Activated naive CD4-positive, alpha-beta T cell treated with anti-CD3 and anti-CD28 coated beads, Interleukin-2, amount 10 ng/mL, durations not matched to agents 7 days and 5 days (primary cell): ENCODE results near the gene THRAP3.

ENCODE experiments used
- CTCF ChIA-PET: fragments of 350-600 bp; sonication (Branson Sonifier 250); formaldehyde crosslinking; loops from one replicate; lab custom pipeline; 2021; ENCODE audit warnings: antibody characterized with exemption; lab: Charles Lee
- DNase-seq: peaks from one replicate; pipeline ENCODE4 v3.0.0-alpha.2; 2020
- H3K27ac Mint-ChIP-seq: one replicate; pipeline ENCODE4 v1.8.0; 2021; ENCODE audit warnings: mild to moderate bottlenecking, moderate library complexity, mixed read lengths
- H3K27me3 Mint-ChIP-seq: one replicate; pipeline ENCODE4 v1.8.0; 2021; ENCODE audit warnings: mild to moderate bottlenecking, mixed read lengths
- H3K36me3 Mint-ChIP-seq: one replicate; pipeline ENCODE4 v1.8.0; 2021; ENCODE audit warnings: mixed read lengths
- H3K4me1 Mint-ChIP-seq: one replicate; pipeline ENCODE4 v1.8.0; 2021; ENCODE audit warnings: mixed read lengths
- H3K4me3 Mint-ChIP-seq: one replicate; pipeline ENCODE4 v1.8.0; 2021; ENCODE audit warnings: mild to moderate bottlenecking, moderate library complexity, mixed read lengths
- H3K9me3 Mint-ChIP-seq: one replicate; pipeline ENCODE4 v1.8.0; 2021; ENCODE audit warnings: mixed read lengths

Gene THRAP3

DNA sequence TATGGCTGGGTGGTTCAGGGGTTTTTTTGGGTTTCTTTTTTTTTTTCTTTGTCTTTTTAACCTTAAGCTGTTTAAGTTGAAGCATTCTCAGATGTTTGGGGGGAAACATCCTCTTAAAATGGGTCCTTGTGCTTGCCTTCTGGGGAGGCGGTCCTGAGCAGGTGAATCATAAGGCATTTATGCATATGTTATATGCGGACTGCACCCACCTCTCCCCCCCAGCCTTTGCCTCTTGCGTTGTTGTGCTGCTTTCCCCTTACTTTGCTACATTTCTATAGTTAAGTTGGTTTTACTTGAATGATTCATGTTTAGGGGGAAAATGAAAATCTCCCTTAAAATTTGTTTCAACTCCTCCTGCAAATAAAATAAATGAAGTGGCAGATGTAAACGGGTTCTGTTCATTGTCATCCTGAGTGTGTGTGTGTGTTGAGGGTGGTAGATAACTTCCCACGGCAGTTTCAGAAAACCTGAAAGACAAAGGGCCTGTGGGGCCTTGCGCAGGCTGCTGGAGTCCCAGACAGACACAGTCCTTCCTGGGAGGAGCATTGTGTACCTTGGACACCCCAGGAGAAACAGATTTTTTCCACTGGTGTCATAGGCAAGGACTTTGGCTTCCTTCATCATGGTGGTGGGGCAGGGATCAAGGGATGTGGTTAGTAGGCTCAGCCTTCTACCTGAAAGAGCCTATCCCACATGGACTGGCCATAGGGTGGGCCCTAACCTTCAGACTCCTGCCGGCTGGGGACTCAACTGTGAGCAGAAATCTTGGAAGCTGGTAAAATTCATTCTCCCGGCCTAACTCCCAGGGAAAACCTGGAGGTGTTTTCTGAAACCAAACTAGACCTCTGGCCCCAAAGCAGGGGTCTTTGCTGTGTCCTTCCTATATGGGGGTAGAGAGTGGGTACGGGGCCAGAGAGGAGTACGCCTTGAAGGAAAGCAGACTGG lies 81.0 kb downstream of the THRAP3 start:
- Mint-ChIP-seq H3K4me1 (peaks cover 34% of the 10 kb centered on the region), H3K27me3 (no peaks in the 10 kb centered on the region), H3K36me3 (peaks cover 30% of the 10 kb centered on the region), H3K27ac (peak overlapping the region; percentile 39), H3K9me3 (no peaks in the 10 kb centered on the region), H3K4me3 (peak overlapping the region; percentile 90)
- no peak for DNase-seq
- CTCF ChIA-PET = interaction anchor here (1.0 to 2.2 kb wide), 7 partner anchors 13 to 155 kb away, joined by 3 to 7 read pairs (median 5); partner anchors contain the start of gene TRAPPC3

DNA sequence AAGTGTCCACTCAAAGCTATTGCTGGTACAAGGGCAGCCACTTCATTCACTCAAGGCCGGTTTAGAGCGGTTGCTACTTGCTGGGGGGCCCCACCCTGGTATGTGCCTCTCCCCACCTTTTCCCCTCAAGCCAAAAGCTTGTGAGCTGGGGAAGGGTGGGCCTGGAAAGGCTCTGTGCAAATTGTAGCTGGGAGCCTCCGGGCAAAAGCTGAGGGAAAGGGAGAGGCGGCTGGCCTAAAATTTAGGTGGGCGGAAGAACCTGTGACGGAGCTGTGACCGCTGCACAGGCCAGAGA lies 81.6 kb downstream of the THRAP3 start:
- H3K36me3 Mint-ChIP-seq = peaks cover 26% of the 10 kb centered on the region

DNA sequence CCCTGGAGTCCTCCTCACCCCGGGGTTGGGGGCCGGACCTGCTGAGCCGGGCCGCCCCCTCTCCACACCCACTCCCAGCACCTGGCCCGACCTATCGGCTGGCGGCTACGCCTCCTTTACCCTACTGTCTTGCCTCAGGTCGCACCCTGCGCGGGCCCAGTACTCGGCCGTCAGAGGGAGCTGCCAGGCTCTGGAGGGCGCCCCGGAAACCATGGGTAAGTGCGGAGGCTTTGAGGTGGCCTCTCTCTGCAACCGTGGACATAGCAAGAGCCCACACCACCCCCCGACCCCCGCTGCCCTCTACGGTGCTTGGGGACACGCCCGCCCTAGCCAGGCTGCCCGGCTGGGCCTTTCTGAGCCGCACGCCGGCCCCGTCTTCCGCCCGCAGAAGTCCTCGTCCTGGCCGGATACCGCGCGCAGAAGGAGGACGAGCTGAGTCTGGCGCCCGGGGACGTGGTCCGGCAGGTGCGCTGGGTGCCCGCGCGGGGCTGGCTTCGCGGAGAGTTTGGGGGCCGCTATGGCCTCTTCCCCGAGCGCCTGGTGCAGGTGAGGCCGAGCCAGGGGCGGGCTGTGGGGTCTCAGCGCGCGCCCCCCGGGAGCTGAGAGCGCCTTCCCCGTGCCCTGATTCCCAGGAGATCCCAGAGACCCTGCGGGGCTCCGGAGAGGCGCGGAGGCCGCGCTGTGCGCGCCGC lies 82.1 kb downstream of the THRAP3 start, which contains the start of gene SH3D21:
SH3D21 (plus strand) TSS at position 159 of the 692 bp plus-strand sequence; CDS start at position 212, 53 bp downstream.
- DNase-seq = peak; percentile 70
- Mint-ChIP-seq H3K27ac (peak within 1 kb of the TSS; percentile 85), H3K9me3 (no peaks in the 10 kb centered on the region), H3K36me3 (peaks cover 22% of the 10 kb centered on the region), H3K27me3 (no peaks in the 10 kb centered on the region), H3K4me3 (peak within 1 kb of the TSS; percentile 90), H3K4me1 (peaks cover 34% of the 10 kb centered on the region)
- CTCF ChIA-PET = interaction anchor here (0.6 to 2.2 kb wide), 17 partner anchors 10 to 157 kb away, joined by 3 to 7 read pairs (median 3); partner anchors contain the start of gene TRAPPC3

More for the DNA sequence above, 81.6 kb downstream of the THRAP3 start:
- no peak for DNase-seq
- Mint-ChIP-seq H3K27me3 (no peaks in the 10 kb centered on the region), H3K9me3 (no peaks in the 10 kb centered on the region), H3K4me3 (peak overlapping the region; percentile 90), H3K4me1 (peaks cover 34% of the 10 kb centered on the region), H3K27ac (no peak overlapping the region)
- CTCF ChIA-PET = interaction anchor here (1.0 to 2.2 kb wide), 11 partner anchors 10 to 156 kb away, joined by 3 to 7 read pairs (median 4); partner anchors contain the start of gene TRAPPC3

DNA sequence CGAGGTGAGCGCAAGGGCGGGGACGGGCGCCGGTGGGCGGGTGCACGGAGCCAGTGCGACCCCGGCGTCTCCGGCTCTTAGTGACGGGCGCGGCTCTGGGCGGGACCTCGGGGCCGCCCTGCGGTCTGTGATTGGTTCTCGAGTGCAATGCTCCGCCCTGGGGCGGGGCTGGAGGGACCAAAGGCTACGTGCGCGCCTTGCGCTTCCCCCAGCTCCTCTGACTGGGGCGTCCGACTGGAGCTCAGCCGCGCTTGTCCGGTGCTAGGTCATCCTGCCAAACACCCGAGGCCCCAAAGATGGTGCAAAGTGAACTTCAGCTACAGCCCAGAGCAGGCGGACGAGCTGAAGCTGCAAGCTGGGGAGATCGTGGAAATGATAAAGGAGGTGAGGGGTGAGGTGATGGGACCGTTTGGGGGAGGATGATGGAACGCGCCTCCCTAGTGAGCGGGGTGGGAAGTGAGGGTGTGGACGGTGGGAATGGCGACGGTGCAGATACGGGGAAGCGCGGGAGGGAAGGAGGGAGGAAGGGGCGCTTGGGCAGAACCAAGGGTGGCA lies 82.7 kb downstream of the THRAP3 start:
- Mint-ChIP-seq H3K36me3 (peaks cover 19% of the 10 kb centered on the region), H3K27me3 (no peaks in the 10 kb centered on the region), H3K9me3 (no peaks in the 10 kb centered on the region), H3K27ac (peak overlapping the region; percentile 85), H3K4me3 (peak overlapping the region; percentile 90), H3K4me1 (peaks cover 34% of the 10 kb centered on the region)
- DNase-seq = peak; percentile 95
- CTCF ChIA-PET = interaction anchor here (0.9 to 2.2 kb wide), 15 partner anchors 9 to 157 kb away, joined by 3 to 7 read pairs (median 3); partner anchors contain the start of gene TRAPPC3

DNA sequence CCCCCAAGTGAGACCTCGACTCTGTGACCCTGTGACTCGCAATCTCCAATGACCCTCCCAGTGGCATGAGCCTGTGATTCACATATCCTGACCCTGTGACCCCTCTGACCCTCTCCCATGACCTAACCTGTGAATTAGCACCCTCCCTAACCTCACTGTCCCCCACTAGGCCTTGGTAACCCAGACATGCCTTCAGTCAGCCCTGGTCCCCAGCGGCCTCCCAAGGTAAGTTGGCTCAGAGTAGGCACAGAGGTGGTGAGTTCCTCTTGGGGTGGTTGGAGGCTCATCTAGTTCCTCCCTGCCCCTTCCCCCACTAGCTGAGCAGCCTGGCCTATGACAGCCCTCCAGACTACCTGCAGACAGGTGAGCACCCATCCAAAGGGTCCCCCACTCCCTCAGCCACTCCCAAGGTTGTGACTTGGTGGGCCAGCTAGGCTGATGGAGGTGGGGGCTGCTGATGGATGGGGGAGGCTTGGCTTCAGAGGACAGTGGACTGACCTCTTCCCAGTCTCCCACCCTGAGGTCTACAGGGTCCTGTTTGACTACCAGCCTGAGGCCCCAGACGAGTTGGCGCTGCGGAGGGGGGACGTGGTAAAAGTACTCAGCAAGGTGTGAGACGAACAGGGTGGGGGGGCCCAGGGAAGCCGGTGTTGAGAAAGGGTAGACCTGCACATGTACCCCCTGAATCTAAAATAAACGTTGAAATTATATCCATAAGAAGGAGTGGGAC lies 83.5 kb downstream of the THRAP3 start:
- no peaks in the 10 kb centered on the region for H3K9me3 Mint-ChIP-seq
- no peak overlapping the region for H3K27ac Mint-ChIP-seq
- H3K4me1 Mint-ChIP-seq = peaks cover 34% of the 10 kb centered on the region
- no peaks in the 10 kb centered on the region for H3K27me3 Mint-ChIP-seq
- DNase-seq = no peak
- CTCF ChIA-PET = interaction anchor here (0.9 to 2.2 kb wide), 8 partner anchors 19 to 158 kb away, joined by 3 to 7 read pairs (median 3); partner anchors contain the start of gene TRAPPC3
- H3K4me3 Mint-ChIP-seq = peak overlapping the region; percentile 90
- peaks cover 17% of the 10 kb centered on the region for H3K36me3 Mint-ChIP-seq

DNA sequence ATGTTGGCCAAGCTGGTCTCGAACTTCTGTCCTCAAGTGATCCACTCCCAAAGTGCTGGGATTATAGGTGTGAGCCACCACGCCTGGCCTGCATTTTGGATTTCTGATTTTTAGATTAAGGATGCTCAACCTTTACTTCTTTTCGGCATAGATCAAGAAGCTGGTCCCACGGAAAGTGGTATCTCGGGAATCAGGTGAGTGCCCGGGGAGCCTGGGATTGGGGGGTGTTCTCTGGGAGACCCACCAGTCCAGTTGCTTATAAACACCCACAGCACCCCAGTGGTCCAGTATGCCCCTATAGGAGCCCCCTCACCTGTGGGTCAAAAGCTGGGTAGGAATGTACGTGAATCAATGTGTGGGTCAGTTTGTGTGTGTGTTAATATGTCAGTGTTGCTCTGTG lies 85.2 kb downstream of the THRAP3 start:
- H3K27me3 Mint-ChIP-seq = no peaks in the 10 kb centered on the region
- peaks cover 9% of the 10 kb centered on the region for H3K36me3 Mint-ChIP-seq
- H3K4me1 Mint-ChIP-seq = peaks cover 27% of the 10 kb centered on the region
- no peak overlapping the region for H3K4me3 Mint-ChIP-seq
- no peak overlapping the region for H3K27ac Mint-ChIP-seq
- CTCF ChIA-PET = interaction anchor here (0.8 kb wide), 2 partner anchors 9 to 121 kb away, joined by 3 read pairs; no protein-coding TSS in a partner anchor
- H3K9me3 Mint-ChIP-seq = no peaks in the 10 kb centered on the region
- DNase-seq = no peak

DNA sequence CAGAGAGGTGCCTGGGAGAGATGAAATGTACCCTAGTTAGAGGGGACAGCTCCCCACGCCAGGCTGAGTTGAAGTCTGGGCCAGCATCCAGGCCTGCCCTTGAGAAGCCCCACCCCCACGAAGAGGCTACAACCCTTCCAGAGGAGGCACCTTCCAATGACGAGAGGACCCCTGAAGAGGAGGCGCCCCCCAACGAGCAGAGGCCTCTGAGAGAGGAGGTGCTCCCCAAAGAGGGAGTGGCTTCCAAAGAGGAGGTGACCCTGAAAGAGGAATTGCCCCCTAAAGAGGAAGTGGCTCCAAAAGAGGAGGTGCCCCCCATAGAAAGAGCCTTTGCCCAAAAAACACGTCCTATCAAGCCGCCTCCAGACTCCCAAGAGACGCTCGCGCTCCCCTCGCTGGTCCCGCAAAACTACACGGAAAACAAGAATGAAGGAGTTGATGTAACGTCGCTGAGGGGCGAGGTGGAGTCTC lies 96.1 kb downstream of the THRAP3 start:
- CTCF ChIA-PET = interaction anchor here (1.5 kb wide), 1 partner anchor 14 kb away, joined by 3 read pairs; the partner anchor contains the start of gene SH3D21
- Mint-ChIP-seq H3K27ac (peak overlapping the region; percentile 19), H3K4me3 (peak overlapping the region; percentile 26), H3K27me3 (peaks cover 38% of the 10 kb centered on the region), H3K36me3 (peaks cover 10% of the 10 kb centered on the region), H3K4me1 (peaks cover 29% of the 10 kb centered on the region), H3K9me3 (no peaks in the 10 kb centered on the region)
- DNase-seq = no peak

DNA sequence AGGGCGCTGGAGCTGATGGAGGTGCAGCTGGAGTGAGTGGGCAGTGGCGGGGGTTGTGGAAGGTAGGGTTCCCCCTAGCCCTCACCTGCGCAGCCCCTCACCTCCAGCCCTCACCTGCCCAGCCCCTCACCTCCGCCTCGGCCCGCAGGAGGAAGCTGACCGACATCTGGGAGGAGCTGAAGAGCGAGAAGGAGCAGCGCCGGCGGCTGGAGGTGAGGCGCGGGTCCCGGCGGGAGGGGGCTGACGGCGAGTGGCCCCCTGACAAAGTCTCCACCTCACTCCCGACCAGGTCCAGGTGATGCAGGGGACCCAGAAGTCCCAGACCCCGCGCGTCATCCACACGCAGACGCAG lies 96.5 kb downstream of the THRAP3 start:
- Mint-ChIP-seq H3K27me3 (peaks cover 42% of the 10 kb centered on the region), H3K4me1 (peaks cover 29% of the 10 kb centered on the region), H3K4me3 (peak overlapping the region; percentile 26), H3K36me3 (peaks cover 8% of the 10 kb centered on the region), H3K27ac (peak overlapping the region; percentile 19), H3K9me3 (no peaks in the 10 kb centered on the region)
- no peak for DNase-seq
- CTCF ChIA-PET = interaction anchor here (1.5 kb wide), 1 partner anchor 14 kb away, joined by 3 read pairs; the partner anchor contains the start of gene SH3D21

DNA sequence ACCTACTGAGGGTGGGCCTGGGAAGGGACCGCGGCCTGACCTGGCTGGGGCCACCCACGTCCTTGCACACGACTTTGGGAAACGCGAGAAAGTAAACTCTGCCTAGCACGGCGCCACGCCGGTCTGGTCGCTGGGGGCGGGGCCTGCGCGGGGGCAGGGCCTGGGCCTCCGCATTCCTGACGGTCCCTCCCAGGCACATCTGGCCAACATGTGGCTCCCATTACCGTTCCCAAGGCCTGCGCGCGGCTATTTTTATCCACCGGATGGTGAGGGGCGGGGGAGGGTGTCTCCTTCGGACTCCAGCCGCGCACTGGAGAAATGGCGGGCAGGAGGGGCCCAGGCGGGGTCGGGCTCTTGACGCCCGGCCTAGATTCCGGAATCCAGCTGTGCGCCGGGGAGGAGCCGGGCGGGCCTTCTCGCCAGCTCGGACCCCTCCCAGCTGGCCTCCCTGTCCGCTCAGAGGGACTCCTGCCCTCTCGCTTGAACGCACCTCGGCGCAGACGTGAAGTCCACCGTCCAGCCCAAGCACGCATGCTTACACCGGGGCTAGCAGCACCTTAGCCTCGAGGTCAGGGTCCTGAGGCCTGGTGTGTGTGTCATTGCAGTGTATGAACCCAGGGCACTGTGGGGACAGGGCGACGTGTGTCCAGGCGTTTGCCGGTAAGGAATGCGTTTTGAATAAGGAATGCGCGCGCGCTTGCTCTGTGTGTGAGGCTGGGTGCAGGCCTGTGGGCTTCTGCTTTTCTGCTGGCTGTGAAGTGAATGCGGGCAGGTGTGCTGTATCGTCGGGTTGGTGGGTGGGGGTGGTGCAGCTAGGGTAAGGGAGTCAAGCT lies 97.1 kb downstream of the THRAP3 start:
- Mint-ChIP-seq H3K4me3 (peak overlapping the region; percentile 38), H3K4me1 (peaks cover 29% of the 10 kb centered on the region), H3K9me3 (no peaks in the 10 kb centered on the region), H3K27me3 (peaks cover 48% of the 10 kb centered on the region), H3K27ac (no peak overlapping the region), H3K36me3 (peaks cover 7% of the 10 kb centered on the region)
- DNase-seq = peak; percentile 45
- CTCF ChIA-PET = interaction anchor here (1.5 kb wide), 2 partner anchors 15 to 66 kb away, joined by 3 read pairs; partner anchors contain the start of gene SH3D21

DNA sequence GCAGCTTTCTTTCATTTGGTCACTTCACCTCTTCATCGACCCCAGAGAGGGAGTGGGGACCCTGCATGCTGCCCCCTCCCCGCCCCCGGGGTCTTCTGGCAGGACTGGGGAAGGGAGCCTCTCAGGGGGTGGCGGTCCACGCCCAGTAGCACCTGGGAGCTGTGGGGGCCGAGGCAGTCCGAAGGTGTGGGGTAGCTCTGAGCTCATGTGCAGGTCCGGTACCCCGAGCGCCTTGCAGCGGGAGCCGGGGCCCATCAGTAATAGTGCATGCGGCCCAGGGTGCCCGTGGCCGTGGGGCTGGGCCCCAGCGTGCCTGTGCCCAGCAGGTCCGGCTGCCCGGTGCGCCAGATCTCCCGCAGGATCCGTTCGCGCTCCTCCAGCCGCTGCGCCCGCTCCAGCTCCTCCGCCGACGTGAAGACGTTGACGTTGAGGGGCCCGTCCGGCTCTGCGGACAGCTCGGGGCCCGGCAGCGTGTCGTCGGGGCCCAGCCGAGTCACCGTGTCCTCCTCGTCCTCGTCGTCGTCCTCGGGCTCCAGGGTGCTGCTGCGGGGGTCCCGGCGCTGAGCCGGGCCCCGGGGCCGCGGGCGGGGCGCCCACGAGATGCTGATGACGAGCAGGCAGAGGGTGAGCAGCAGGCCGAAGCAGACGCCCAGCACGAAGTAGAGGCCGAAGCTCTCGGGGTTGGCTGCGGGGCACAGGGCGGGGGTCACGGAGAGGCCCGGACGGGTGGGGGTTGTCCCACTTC lies 98.0 kb downstream of the THRAP3 start:
- no peaks in the 10 kb centered on the region for H3K9me3 Mint-ChIP-seq
- no peak for DNase-seq
- CTCF ChIA-PET = interaction anchor here (1.5 kb wide), 1 partner anchor 65 kb away, joined by 3 read pairs; no protein-coding TSS in a partner anchor
- peak overlapping the region; percentile 69 for H3K4me3 Mint-ChIP-seq
- H3K36me3 Mint-ChIP-seq = peaks cover 7% of the 10 kb centered on the region
- H3K27ac Mint-ChIP-seq = no peak overlapping the region
- H3K27me3 Mint-ChIP-seq = peaks cover 55% of the 10 kb centered on the region
- H3K4me1 Mint-ChIP-seq = peaks cover 38% of the 10 kb centered on the region

DNA sequence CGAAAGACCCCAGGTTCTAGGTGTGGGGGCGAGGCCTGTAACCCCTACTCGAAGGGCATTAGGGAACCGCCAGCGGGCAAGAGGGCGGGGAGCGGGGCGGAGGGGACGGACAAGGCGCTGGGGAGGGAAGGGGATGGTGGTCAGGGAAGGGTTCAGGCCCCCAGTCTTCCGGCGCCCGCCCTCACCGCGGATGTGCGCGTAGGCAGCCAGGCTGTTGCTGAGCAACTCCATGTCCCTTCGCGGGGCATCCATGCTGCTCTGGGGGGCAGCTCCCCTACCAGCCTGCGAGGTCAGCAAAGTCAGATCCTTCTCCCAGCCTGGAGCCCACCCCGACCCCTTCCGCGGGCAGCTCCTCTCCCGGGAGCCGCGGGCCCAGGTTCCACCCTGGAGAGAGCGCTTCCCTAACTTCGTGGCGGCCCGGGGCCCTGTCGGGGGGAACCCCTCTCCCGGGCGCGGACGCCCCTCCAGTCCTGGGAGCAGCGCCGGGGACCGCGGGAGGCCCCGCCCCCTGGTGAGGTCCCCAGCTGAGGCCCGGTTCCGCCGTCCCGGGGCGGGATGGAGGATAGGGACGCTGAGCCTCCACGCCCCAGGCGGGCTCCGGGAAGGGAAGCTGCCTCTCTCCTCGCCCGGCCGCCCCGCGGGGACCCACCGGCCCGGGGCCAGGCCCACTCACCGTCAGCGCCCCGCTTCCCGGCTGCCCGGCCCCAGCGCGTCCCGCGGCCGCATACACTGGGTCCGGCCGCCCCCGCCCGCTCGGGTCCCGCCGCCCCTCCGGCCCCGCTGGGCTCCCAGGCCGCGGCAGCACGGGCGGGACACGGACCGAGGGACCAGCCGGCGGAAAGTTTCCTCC lies 98.8 kb downstream of the THRAP3 start:
- peak; percentile 61 for DNase-seq
- H3K4me1 Mint-ChIP-seq = peaks cover 44% of the 10 kb centered on the region
- CTCF ChIA-PET = interaction anchor here (0.6 to 1.8 kb wide), 5 partner anchors 20 to 173 kb away, joined by 3 to 5 read pairs (median 3); partner anchors contain the start of gene TRAPPC3

More for the DNA sequence above, 98.8 kb downstream of the THRAP3 start:
- Mint-ChIP-seq H3K27ac (no peak overlapping the region), H3K27me3 (peaks cover 62% of the 10 kb centered on the region), H3K4me3 (peak overlapping the region; percentile 69), H3K36me3 (peaks cover 7% of the 10 kb centered on the region), H3K9me3 (no peaks in the 10 kb centered on the region)
